Choroid plexus epithelial cell (primary cell): ENCODE data around the gene RAD21L1.
"Not testable (repeated sequence)": the region's sequence is repeated elsewhere in the genome, so short reads cannot be mapped to it uniquely, and the experiment has no call there.

Experiments
- DNase-seq: peaks from one replicate; pipeline ENCODE4 v3.0.0-alpha.2; 2010; ENCODE audit warnings: low read depth
- H3K4me3 ChIP-seq: 2 replicates; pipeline ENCODE4 v1.5.1; 2011; ENCODE audit warnings: low read depth, mild to moderate bottlenecking, control low read depth, low read length, moderate library complexity
- TF ChIP-seq, protein P1 (sequence below): conservative IDR thresholded peaks from 2 replicates; pipeline ENCODE4 v1.5.1; 2011; ENCODE audit warnings: low read depth, mild to moderate bottlenecking, control low read depth, inconsistent platforms, low read length, moderate library complexity

Gene RAD21L1

DNA sequence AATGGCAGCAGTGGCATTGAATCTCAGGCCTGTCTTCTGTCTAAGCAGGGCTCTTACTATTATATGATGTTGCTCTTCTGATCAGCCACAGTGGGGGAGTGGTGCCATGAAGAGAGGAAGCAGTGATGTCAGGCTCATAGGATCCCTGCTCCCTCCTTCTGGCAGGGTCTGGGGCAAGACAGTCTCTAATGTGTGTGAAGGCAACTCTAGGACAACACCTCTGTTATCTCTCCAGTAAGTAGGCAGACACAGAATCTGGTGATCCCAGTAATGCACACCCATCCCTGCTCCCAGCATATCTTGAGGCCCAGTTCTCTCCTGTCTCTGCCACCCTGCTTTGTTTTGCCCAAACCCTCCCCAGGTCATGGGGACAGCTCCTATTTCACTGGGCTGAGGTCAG, 13.8 kb upstream of the RAD21L1 start:
- H3K4me3 ChIP-seq = no peak overlapping the region
- DNase-seq = no peak
- TF ChIP-seq, protein P1, sequence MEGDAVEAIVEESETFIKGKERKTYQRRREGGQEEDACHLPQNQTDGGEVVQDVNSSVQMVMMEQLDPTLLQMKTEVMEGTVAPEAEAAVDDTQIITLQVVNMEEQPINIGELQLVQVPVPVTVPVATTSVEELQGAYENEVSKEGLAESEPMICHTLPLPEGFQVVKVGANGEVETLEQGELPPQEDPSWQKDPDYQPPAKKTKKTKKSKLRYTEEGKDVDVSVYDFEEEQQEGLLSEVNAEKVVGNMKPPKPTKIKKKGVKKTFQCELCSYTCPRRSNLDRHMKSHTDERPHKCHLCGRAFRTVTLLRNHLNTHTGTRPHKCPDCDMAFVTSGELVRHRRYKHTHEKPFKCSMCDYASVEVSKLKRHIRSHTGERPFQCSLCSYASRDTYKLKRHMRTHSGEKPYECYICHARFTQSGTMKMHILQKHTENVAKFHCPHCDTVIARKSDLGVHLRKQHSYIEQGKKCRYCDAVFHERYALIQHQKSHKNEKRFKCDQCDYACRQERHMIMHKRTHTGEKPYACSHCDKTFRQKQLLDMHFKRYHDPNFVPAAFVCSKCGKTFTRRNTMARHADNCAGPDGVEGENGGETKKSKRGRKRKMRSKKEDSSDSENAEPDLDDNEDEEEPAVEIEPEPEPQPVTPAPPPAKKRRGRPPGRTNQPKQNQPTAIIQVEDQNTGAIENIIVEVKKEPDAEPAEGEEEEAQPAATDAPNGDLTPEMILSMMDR = no peak

DNA sequence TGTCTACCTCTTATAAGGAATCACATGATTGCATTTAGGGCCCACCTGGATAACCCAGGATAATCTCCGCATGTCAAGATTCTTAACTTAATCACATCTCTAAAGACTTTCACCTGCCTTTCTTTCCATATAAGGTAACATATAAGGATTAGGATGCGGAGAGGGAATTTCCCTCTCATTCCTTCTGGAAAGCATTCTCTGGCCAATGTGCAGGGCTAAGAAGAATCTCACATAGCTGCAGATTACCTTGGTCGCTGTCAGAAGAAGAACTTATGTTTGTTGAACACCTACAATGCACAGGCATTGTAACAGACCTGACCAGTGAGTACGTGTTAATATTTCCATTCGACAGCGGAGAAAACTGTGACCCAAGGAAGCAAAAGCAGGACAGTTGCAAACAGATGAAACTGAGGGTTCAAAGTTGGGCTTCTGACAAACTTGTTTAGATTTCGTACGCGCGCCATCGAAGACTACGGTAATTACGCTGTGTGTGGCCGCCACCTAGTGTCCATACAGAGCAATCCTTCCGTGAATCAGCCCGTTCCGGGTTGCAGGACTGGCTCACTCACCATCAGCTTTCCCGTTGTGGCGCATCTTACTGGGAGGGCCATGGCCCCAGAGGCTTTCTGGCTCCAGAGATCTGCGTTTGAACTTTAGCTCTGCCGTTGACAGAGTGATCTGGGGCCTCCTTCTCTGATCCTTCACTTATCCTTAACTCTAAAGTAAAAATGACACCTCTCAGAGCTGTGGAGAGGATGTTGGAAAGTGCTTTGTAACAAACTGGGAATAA, 13.0 kb upstream of the RAD21L1 start:
- H3K4me3 ChIP-seq = no peak overlapping the region
- DNase-seq = peak; percentile 84
- TF ChIP-seq, protein P1 = peak; percentile 86

DNA sequence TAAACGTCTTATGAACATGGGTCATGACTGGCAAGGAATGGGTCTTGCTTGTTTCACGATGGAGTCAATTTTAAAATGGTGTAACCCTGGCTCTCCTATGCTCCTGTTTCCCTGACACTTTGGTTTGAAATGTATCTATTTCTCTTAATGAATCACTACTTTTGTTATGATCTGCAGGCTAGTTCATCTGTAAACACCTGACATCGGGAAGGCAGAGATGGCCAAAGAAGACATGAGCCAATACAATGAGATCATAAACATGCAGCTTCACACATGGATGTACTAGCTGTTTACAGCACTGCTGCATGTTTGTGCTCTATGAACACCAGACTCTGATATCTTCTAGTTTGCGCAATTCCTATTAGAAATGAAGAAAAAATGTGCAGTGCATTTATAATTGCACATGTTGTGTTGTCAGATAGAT, 11.0 kb upstream of the RAD21L1 start:
- TF ChIP-seq, protein P1 = no peak
- DNase-seq = no peak
- H3K4me3 ChIP-seq = no peak overlapping the region

DNA sequence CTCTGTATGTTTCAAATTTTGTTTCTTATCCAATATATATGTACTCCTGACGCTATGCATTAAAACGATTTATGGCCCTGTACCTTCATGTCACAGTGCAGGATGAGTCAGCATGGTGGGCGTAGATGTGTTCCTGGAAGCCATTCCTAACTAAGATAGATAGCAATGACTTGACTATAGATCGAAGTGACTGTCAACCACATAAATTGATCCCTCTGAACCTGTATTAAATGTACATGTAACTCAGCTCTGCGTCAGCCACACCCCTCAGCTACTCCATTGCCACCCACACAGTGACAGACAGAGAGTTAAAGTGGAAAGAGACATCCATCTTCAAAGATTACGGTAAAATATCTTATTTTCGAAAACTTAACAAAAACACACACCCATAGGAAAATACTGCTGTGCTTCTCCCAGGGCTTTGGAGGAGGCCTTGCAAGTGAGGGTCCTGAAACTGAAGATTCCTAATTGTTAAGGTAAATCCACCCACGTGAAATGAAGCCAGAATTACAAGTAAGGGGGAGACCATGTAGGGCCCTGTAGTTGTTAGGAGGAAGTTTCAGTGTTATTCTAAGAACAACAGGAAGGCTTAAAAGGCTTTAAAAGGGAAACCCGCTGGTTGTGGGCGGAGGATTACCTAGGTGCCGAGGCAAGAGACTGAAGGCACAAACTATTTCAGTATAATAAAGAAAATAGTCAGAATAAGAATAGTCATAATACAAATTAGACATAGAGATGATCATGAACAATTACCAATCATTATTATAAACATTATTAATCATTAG, 10.3 kb upstream of the RAD21L1 start:
- DNase-seq = no peak
- H3K4me3 ChIP-seq = no peak overlapping the region
- TF ChIP-seq, protein P1 = no peak

DNA sequence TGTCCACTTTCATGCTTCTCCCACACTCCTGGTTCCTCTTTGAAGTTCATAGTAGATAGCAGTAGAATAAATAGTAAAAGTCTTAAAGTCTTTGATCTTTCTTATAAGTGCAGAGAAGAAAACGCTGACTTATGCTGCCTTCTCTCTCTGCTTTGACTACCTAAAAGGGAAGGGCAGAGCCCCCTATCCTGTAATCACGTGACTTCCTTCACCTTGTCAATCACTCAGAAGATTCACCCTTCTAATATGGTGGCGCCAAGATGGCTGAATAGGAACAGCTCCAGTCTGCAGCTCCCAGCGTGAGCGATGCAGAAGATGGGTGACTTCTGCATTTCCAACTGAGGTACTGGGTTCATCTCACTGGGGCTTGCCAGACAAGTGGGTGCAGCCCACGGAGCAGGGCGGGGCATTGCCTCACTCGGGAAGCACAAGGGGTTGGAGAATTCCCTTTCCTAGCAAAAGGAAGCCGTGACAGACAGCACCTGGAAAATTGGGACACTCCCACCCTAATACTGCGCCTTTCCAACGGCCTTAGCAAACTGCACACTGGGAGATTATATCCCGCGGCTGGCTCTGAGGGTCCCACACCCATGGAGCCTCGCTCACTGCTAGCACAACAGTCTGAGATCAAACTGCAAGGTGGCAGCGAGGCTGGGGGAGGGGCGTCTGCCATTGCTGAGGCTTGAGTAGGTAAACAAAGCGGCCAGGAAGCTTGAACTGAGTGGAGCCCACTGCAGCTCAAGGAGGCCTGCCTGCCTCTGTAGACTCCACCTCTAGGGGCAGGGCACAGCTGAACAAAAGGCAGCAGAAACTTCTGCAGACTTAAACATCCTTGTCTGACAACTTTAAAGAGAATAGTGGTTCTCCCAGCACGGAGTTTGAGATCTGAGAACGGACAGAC, 9.1 kb upstream of the RAD21L1 start:
- not testable (repeated sequence) for H3K4me3 ChIP-seq, DNase-seq

DNA sequence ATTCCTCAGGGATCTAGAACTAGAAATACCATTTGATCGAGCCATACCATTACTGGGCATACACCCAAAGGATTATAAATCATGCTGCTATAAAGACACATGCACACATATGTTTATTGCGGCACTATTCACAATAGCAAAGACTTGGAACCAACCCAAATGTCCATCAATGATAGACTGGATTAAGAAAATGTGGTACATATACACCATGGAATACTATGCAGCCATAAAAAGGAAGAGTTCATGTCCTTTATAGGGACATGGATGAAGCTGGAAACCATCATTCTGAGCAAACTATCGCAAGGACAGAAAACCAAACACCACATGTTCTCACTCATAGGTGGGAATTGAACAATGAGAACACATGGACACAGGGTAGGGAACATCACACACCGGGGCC, 3.1 kb upstream of the RAD21L1 start:
- DNase-seq, H3K4me3 ChIP-seq: not testable (repeated sequence)

DNA sequence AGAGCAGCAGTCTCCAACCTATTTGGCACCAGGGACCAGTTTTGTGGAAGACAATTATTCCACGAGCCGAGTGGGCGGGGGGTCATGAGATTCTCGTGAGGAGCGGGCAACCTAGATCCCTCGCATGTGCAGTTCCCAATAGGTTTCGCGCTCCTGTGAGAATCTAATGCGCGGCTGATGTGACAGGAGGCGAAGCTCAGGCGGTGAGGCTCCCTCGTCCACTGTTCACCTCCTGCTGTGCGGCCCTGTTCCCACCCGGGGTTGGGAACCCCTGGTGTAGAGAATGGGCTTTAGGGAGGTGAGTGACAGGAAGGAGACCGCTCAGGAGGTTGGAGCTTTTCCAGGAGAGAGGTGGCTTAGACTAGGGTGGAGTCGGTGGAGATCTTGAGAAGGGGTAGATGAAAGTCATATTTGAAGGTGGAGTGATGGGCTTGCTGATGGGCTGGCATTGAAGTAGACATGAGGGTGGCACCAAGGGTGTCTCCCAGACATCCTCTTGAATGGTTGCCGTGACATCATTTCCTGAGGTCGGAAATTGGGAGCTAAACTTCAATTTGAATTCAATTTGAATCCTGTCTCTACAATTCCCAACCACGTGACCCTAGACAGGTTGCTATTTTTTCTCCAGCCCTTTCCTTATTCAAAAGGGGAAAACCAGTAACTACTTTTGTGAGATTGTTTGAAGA, 1.5 kb upstream of the RAD21L1 start:
- TF ChIP-seq, protein P1 = no peak
- H3K4me3 ChIP-seq = no peak overlapping the region
- DNase-seq = no peak
